GM13976 (cell line): ENCODE results near the gene ARFGEF2.
"Not testable (repeated sequence)": the region's sequence is repeated elsewhere in the genome, so short reads cannot be mapped to it uniquely, and the experiment has no call there.

ENCODE experiments used
- DNase-seq: peaks from one replicate; pipeline ENCODE4 v3.0.0; 2012; ENCODE audit warnings: low spot score
- in situ Hi-C: fragments of 300-500 bp; cut with MboI; formaldehyde crosslinking; loops from one replicate; pipeline ENCODE4 v1.12.0; 2022; ENCODE audit warnings: low sequenced_read_pairs, mixed read lengths, inconsistent platforms; ENCODE audit not compliant: unreplicated experiment
- TF ChIP-seq, protein P1 (sequence below): IDR thresholded peaks from 2 replicates; pipeline ENCODE4 v1.5.1; 2012; ENCODE audit warnings: borderline replicate concordance, mild to moderate bottlenecking; ENCODE audit not compliant: insufficient read depth; ENCODE audit errors: extremely low read depth, missing control alignments, control extremely low read depth

The ARFGEF2 gene

DNA sequence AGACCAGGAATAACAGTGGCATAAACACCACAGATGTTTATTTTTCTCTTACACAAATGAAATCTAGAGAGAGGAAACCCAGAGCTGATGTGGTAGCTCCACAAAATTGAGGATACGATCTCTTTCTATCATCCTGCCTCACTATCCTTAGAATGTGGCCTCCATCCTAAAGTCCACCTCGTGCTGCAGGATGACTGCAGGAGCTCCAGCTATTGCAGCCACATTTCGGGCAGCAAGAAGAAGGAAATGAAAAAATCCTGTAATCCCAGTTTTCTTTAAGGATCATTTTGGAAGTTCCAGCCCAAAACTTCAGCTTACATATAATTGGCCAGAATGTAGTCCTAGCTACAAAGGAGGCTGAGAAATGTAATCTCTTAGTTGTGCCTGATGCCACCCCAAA is 41.2 kb upstream of the ARFGEF2 start:
- TF ChIP-seq, protein P1, sequence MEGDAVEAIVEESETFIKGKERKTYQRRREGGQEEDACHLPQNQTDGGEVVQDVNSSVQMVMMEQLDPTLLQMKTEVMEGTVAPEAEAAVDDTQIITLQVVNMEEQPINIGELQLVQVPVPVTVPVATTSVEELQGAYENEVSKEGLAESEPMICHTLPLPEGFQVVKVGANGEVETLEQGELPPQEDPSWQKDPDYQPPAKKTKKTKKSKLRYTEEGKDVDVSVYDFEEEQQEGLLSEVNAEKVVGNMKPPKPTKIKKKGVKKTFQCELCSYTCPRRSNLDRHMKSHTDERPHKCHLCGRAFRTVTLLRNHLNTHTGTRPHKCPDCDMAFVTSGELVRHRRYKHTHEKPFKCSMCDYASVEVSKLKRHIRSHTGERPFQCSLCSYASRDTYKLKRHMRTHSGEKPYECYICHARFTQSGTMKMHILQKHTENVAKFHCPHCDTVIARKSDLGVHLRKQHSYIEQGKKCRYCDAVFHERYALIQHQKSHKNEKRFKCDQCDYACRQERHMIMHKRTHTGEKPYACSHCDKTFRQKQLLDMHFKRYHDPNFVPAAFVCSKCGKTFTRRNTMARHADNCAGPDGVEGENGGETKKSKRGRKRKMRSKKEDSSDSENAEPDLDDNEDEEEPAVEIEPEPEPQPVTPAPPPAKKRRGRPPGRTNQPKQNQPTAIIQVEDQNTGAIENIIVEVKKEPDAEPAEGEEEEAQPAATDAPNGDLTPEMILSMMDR, result no peak
- in situ Hi-C loops, result no loop called here
- no peak for DNase-seq

DNA sequence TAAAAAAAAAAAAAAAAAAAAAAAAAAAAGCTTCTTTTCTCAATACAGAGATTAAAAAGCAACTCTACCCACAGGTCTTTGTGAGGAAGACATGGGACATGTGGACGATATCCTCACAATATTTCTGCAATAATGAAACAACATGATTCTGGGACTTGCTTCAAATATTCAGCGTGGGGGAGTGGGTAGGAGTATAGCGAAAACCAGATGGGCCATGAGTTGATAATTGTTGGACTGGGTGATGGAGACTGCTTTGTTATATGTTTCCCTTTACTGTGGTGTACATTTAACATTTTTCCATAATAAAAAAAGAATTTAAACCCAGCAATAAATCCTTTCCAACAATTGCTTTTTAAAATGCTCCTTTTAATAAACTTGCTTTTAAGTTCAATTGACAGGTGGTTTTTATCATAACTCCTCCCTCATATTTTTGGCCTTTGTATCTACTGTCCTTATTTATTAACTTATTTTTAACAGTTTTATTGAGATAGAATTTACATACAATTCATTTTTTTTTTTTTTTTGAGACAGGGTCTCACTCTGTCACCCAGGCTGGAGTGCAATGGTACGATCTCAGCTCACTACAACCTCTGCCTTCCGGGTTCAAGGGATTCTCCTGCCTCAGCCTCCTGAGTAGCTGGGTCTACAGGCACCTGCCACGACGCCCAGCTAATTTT is 40.4 kb upstream of the ARFGEF2 start:
- in situ Hi-C loops, result no loop called here

DNA sequence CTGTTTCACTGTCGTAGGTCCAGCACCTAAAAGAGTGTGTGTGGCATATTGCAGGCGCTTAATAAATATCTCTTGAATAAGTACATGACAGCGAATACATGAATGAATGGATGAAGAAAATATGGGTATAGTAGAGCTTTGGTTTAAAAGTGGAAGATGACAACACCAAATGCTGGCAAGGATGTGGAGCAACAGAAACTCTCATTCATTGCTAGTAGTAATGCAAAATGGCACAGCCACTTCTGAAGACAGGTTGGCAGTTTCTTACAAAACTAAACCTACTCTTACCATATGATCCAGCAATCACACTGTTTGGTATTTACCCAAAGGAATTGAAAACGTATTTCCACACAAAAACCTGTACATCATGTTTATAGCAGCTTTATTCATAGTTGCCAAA is 36.3 kb upstream of the ARFGEF2 start:
- in situ Hi-C loops, result no loop called here
- TF ChIP-seq, protein P1, result no peak
- DNase-seq, result no peak

More for the DNA sequence above, 40.4 kb upstream of the ARFGEF2 start:
- no peak for DNase-seq
- TF ChIP-seq, protein P1, result no peak

DNA sequence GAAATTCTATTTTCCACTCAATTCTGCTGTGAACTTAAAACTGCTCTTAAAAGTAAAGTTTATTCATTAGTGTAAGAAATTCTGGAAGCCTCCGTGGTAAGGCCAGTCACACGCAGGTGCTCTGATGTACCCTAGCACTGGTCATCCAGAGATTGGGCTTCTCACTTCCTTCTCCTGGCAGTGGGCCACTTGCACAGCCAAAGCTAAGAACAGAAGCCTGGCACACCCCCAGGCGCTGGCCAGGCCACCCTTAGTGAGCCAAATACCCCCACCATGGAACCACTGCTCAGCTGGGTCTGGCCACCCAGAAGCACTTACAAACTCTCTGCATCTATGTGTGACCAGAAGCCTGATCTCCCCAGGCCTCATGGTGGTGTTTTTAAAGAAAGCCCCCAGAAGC is 35.3 kb upstream of the ARFGEF2 start:
- TF ChIP-seq, protein P1, result no peak

DNA sequence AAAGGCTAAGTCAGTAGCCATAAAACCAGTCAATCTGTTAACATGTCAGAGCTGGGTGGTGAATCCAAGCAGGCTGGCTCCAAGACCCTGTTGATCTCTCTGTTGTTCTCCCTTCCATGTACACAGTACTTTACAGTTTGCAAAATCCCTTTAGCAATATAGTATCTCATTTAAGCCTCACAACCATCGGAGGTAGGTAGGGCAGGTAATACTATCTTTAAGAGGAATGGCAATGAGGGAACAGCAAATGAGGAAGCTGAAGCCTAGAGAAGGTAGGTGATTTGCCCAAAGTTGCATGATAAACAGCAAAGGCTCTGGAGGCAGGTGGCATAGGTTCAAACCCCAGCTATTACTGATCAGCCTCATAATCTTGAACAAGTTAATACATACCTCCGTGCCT is 34.7 kb upstream of the ARFGEF2 start:
- in situ Hi-C loops, result no loop called here
- no peak for DNase-seq
- TF ChIP-seq, protein P1, result no peak

More for the DNA sequence above, 35.3 kb upstream of the ARFGEF2 start:
- no peak for DNase-seq
- in situ Hi-C loops, result no loop called here

DNA sequence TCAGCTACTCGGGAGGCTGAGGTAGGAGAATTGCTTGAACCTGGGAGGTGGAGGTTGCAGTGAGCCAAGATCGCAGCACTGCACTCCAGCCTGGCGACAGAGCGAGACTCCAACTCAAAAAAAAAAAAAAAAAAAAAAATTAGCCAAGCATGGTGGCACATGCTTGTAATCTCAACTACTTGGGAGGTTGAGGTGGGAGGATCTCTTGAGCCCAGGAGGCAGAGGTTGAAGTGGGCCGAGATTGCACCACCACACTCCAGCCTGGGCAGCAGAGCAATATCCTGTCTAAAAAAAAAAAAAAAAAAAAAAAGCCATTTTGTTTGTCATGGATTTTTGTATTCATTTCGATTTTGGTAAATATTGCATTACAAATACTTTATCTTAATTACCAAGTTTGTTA is 33.0 kb upstream of the ARFGEF2 start:
- DNase-seq, in situ Hi-C loops: not testable (repeated sequence)

DNA sequence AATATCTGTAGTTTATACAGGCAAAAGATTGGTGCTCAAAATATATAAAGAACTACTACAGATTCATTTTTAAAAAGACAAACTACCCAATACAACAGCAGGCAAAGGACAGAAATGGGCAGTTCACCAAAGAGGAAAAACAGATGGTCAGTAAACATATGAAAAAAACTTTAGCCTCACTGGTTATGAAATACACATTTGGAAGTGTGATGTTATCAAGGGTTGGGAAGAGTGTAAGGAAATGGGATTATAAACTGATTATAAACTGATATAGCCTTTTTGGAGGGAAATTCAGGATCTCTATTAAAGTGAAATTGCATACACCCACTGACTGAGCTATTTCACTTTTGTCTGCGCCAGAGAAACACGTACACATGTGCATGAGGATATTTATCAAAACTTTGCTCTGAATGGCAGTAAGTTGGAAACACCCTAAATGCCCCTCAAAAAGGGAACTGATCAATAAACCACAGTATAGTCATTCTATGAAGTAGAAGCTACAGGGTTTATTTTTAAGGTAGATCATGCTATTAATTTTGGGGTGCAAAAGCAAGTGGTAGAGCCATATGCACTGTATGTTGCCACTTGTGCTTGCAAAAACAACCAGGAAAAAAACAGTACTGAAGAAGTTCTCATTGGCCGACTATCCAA is 32.2 kb upstream of the ARFGEF2 start:
- in situ Hi-C loops, result no loop called here
- DNase-seq, result peak; percentile 50
- TF ChIP-seq, protein P1, result no peak
